Neural cell (in vitro differentiated cells): Measurements from ENCODE around the gene ATP11A.

ENCODE experiments used
- EP300 ChIP-seq: fragments of 450-650 bp; conservative IDR thresholded peaks from 2 replicates; pipeline ENCODE4 v1.6.1; 2014; ENCODE audit warnings: antibody characterized with exemption, mild to moderate bottlenecking, moderate library complexity; ENCODE audit not compliant: poor library complexity, severe bottlenecking
- EZH2 ChIP-seq: fragments of 200-600, 300-800 bp; shearing (Covaris generic), sonication (generic); IDR thresholded peaks from 2 replicates; pipeline ENCODE4 v1.6.1; 2014; ENCODE audit warnings: antibody characterized with exemption, low read length, borderline replicate concordance, mild to moderate bottlenecking; ENCODE audit not compliant: insufficient read depth, poor library complexity, severe bottlenecking
- MXI1 ChIP-seq: fragments of 450-650 bp; conservative IDR thresholded peaks from 2 replicates; pipeline ENCODE4 v1.6.1; 2014; ENCODE audit warnings: antibody characterized with exemption, mild to moderate bottlenecking; ENCODE audit not compliant: poor library complexity, severe bottlenecking
- POLR2AphosphoS5 ChIP-seq: IDR thresholded peaks from 2 replicates; pipeline ENCODE4 v1.6.1; 2012
- RAD21 ChIP-seq: fragments of 450-650 bp; conservative IDR thresholded peaks from 2 replicates; pipeline ENCODE4 v1.6.1; 2014; ENCODE audit warnings: antibody characterized with exemption, mild to moderate bottlenecking, moderate library complexity
- SMC3 ChIP-seq: fragments of 450-650 bp; conservative IDR thresholded peaks from 2 replicates; pipeline ENCODE4 v1.6.1; 2014; ENCODE audit warnings: antibody characterized with exemption, mild to moderate bottlenecking, moderate library complexity; ENCODE audit not compliant: poor library complexity
- TAF1 ChIP-seq: IDR thresholded peaks from 2 replicates; pipeline ENCODE4 v1.6.1; 2012; ENCODE audit warnings: low read depth
- TF ChIP-seq, protein P1 (sequence below): fragments of 450-650 bp; IDR thresholded peaks from 2 replicates; pipeline ENCODE4 v1.5.1; 2014; ENCODE audit warnings: antibody characterized with exemption, mild to moderate bottlenecking, moderate library complexity; ENCODE audit not compliant: poor library complexity, severe bottlenecking
- TF ChIP-seq, protein P2 (sequence below): IDR thresholded peaks from 2 replicates; pipeline ENCODE4 v1.6.1; 2012; ENCODE audit warnings: borderline replicate concordance

DNA sequence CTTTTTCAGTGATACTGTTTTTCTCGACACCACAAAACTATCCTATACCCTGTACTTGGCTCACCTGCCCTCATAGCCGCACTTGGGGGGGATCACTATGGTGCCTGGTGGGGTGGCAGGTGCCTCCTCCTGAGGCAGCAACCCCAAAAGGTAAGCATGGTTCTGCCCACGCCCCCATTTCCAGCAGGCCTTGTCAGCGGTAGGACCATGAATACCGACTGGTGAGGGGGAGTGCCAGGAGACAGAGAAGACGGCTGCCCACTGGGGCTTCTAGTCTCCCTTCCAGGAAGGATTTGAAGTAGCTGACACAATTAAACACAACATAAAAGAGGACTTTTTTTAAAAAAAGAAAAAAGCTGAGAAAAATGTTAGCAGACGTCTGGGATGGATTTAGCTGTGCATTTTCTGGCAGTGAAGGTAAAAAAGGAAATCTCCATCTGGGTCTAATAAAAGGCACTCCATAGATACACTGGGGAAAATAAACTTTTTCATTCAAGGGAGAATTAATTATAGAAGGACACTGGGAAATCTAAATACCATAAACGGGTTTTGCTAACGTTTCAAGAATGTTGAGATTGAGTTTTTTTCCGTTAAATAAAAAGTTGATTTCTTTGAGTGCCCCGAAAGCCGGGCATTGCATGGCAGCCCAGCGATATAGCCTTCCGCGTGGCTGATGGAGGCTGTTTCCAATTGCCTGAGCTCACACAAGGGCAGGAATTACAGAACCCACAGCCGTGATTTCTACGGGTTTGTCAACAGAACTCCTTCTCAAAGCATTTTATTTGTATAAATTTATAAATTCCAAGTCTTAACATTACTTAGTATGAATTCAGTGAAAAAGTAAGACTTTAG, 45.1 kb downstream of the ATP11A start:
- TF ChIP-seq, protein P1, sequence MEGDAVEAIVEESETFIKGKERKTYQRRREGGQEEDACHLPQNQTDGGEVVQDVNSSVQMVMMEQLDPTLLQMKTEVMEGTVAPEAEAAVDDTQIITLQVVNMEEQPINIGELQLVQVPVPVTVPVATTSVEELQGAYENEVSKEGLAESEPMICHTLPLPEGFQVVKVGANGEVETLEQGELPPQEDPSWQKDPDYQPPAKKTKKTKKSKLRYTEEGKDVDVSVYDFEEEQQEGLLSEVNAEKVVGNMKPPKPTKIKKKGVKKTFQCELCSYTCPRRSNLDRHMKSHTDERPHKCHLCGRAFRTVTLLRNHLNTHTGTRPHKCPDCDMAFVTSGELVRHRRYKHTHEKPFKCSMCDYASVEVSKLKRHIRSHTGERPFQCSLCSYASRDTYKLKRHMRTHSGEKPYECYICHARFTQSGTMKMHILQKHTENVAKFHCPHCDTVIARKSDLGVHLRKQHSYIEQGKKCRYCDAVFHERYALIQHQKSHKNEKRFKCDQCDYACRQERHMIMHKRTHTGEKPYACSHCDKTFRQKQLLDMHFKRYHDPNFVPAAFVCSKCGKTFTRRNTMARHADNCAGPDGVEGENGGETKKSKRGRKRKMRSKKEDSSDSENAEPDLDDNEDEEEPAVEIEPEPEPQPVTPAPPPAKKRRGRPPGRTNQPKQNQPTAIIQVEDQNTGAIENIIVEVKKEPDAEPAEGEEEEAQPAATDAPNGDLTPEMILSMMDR, result no peak
- TF ChIP-seq, protein P2, sequence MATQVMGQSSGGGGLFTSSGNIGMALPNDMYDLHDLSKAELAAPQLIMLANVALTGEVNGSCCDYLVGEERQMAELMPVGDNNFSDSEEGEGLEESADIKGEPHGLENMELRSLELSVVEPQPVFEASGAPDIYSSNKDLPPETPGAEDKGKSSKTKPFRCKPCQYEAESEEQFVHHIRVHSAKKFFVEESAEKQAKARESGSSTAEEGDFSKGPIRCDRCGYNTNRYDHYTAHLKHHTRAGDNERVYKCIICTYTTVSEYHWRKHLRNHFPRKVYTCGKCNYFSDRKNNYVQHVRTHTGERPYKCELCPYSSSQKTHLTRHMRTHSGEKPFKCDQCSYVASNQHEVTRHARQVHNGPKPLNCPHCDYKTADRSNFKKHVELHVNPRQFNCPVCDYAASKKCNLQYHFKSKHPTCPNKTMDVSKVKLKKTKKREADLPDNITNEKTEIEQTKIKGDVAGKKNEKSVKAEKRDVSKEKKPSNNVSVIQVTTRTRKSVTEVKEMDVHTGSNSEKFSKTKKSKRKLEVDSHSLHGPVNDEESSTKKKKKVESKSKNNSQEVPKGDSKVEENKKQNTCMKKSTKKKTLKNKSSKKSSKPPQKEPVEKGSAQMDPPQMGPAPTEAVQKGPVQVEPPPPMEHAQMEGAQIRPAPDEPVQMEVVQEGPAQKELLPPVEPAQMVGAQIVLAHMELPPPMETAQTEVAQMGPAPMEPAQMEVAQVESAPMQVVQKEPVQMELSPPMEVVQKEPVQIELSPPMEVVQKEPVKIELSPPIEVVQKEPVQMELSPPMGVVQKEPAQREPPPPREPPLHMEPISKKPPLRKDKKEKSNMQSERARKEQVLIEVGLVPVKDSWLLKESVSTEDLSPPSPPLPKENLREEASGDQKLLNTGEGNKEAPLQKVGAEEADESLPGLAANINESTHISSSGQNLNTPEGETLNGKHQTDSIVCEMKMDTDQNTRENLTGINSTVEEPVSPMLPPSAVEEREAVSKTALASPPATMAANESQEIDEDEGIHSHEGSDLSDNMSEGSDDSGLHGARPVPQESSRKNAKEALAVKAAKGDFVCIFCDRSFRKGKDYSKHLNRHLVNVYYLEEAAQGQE, result no peak
- TF ChIP-seq EP300, result no peak
- no peak for TF ChIP-seq POLR2AphosphoS5
- no peak for TF ChIP-seq MXI1
- TF ChIP-seq EZH2, result no peak
- TF ChIP-seq TAF1, result no peak
- TF ChIP-seq SMC3, result no peak
- no peak for TF ChIP-seq RAD21
